Measurements from ENCODE around the gene SIGLECL1.
"Not testable (repeated sequence)": the region's sequence is repeated elsewhere in the genome, so short reads cannot be mapped to it uniquely, and the experiment has no call there.

The SIGLECL1 gene

GRCh38 chr19:51250786-51251467, at the start of gene SIGLECL1:
Gene SIGLECL1, plus strand, starts transcription at chr19:51251080. Its CDS starts 12,993 bp downstream, at chr19:51264073.
- DNase-seq (ENCODE audit: low read depth), result no peak

GRCh38 chr19:51201712-51202111, 49.2 kb upstream of the SIGLECL1 start:
- no peak for DNase-seq (ENCODE audit: low read depth)

GRCh38 chr19:51203916-51204315, 47.0 kb upstream of the SIGLECL1 start:
- DNase-seq (ENCODE audit: low read depth), result no peak

- no peak for DNase-seq (ENCODE audit: low read depth)
Observed at GRCh38 chr19:51204321-51204720, 46.6 kb upstream of the SIGLECL1 start.

GRCh38 chr19:51207747-51208146, 43.1 kb upstream of the SIGLECL1 start:
- DNase-seq (ENCODE audit: low read depth), result no peak

DNA sequence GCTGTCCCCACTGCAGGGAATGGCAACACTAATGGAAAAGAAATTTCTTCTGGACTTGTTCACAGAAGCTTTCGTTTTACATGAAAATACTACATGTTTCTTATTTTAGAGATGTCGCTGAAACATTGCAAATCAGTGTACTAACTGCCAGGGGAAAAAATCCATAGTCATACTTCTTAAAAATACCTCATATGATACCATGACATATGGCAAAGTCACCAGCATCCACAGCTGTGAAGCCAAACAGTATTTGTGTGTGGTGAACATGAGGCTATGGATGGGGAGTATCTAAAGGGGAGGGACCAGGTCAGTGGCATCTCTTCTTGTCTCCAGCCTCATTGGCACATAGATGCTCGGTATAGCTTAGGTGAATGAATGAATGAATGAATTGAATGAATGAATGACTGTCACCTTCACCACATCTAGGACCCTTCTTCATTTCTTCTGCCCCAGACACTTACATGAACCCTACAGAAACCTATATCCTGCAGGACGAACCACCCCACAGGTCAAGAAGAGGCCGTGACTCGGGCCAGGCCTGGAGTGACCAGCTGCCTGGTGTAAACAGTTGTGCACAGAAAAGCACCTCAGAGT, 40.6 kb upstream of the SIGLECL1 start:
- no peak for DNase-seq (ENCODE audit: low read depth)

GRCh38 chr19:51210874-51211361, 40.0 kb upstream of the SIGLECL1 start:
- not testable (repeated sequence) for DNase-seq (ENCODE audit: low read depth)

DNA sequence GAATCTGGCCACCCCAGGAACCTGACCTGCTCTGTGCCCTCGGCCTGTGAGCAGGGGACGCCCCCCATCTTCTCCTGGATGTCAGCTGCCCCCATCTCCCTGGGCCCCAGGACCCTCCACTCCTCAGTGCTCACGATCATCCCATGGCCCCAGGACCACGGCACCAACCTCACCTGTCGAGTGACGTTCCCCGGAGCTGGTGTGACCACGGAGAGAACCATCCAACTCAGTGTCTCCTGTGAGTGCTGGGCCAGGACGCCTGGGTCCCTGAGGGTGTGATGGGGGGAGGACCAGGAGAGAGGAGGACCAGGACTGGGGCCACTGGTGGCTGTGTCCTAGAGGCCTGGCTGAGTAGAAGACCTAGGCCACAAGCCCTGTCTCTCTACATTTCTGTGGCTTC, 39.0 kb upstream of the SIGLECL1 start:
- DNase-seq (ENCODE audit: low read depth), result no peak

DNA sequence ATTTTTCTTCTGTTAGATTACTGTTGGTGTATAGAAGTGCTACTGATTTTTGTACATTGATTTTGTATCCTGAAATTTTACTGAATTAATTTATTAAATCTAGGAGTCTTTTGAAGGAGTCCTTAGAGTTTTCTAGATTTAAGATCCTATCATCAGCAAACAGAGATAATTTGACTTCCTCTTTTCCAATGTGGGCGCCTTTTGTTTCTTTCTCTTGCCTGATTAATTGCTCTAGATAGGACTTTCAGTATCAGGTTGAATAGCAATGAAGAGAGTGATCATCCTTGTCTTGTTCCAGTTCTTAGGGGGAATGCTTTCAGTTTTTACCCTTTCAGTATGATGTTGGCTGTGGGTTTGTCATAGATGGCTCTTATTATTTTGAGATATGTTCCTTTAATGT, 31.6 kb upstream of the SIGLECL1 start:
- no peak for DNase-seq (ENCODE audit: low read depth)

- DNase-seq (ENCODE audit: low read depth), result no peak
Observed at GRCh38 chr19:51219971-51220370, 30.9 kb upstream of the SIGLECL1 start.

GRCh38 chr19:51220996-51221395, 29.9 kb upstream of the SIGLECL1 start:
- no peak for DNase-seq (ENCODE audit: low read depth)

- no peak for DNase-seq (ENCODE audit: low read depth)
Observed at GRCh38 chr19:51224163-51224641, 26.7 kb upstream of the SIGLECL1 start.

GRCh38 chr19:51224898-51225393, 25.9 kb upstream of the SIGLECL1 start, which contains the start of gene CD33:
Gene CD33, plus strand, starts transcription at chr19:51225080. Its CDS starts 39 bp downstream, at chr19:51225119.
- DNase-seq (ENCODE audit: low read depth), result not testable (repeated sequence)

DNA sequence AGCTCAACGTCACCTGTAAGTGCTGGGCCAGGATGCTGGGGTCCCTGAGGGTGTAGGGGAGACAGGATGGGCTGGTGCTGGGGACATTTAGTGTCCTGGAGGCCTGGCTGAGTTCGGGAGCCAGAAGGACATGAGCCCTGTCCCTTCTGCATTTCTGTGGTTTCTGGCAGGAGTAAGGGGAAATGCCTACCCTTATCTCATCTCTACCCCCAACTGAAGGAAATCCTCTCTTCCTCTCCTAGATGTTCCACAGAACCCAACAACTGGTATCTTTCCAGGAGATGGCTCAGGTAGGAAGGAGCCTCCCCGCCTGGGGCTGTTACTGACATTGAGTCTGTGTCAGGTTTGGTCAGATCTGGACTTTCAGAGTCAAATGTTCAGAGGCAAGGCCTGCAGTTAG, 24.8 kb upstream of the SIGLECL1 start:
- DNase-seq (ENCODE audit: low read depth), result no peak

GRCh38 chr19:51227326-51227725, 23.6 kb upstream of the SIGLECL1 start:
- DNase-seq (ENCODE audit: low read depth), result no peak

GRCh38 chr19:51227966-51228365, 22.9 kb upstream of the SIGLECL1 start:
- no peak for DNase-seq (ENCODE audit: low read depth)

DNA sequence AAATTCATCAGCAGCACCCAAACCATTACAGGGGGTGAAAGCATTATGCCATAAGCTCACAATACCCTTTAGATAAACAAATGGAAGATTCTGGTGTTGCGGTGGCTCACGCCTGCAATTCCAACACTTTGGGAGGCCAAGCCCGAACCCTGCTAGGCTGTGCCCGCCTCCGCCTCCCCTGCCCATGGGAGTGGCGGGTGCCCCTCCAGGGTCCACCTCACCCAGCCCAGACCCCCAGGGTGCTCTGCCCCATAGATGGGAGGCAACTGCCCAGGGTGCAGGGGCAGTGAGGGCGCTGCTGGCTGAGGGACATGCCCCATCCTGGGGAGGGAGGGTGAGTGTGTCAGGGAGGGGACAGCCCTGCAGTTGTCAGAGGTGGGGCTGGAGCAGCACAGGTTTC, 10.0 kb upstream of the SIGLECL1 start:
- no peak for DNase-seq (ENCODE audit: low read depth)

DNA sequence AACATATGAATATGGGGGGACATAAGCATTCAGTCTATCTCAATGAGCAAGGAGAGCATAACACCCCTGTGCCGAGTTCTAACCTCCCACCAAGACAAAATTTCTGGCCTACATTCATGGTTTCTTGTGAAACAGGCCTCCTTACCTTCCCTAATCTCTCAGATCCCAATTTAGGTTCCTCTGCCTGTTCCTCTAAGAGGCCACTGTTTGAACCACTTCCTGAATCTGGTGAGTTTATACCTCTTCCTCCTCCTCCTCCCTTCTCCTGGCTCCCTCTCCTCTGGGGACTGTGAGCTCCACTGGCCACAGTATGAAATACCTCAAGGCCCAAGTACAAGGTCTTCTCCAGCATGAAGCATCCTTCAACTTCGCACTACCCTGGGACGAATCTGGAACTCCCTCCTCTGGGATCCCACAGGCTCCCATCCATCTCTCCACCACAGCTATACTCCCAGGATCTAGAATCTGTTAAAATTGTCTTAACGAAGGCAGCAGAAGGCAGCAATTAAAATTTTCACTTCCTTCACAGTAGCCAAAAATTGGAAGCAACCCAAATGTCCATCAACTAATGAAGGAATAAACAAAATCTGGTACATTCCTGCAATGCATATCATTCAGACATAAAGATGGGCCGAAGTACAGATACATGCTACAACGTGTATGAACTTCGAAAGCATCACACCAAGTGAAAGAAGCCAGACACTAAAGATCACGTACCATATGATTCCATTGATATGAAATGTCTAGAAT, 7.8 kb upstream of the SIGLECL1 start:
- no peak for DNase-seq (ENCODE audit: low read depth)

- no peak for DNase-seq (ENCODE audit: low read depth)
Observed at GRCh38 chr19:51246164-51246552, 4.7 kb upstream of the SIGLECL1 start.

GRCh38 chr19:51247972-51248590, 2.8 kb upstream of the SIGLECL1 start:
- no peak for DNase-seq (ENCODE audit: low read depth)

- DNase-seq (ENCODE audit: low read depth), result no peak
Observed at GRCh38 chr19:51251468-51251820, 564 bp downstream of the SIGLECL1 start.
